T47D (cell line): Measurements from ENCODE around the gene ADAMTS17.
"Not testable (repeated sequence)": the region's sequence is repeated elsewhere in the genome, so short reads cannot be mapped to it uniquely, and the experiment has no call there.

Experiments used
- DNase-seq, 2 experiments: peaks; one replicate each; pipeline versions ENCODE4 v3.0.0 to v3.0.0-alpha.2; 2011 to 2012; ENCODE audit warnings: low read depth in 1 of 2, low spot score in 1 of 2
- JUND ChIP-seq: IDR thresholded peaks from 2 replicates; pipeline ENCODE4 v1.6.1; 2012; ENCODE audit warnings: low read depth
- in situ Hi-C: cut with HindIII; loops from 2 replicates; pipeline ENCODE4 v1.10.0; 2016; ENCODE audit warnings: low sequenced_read_pairs, low pct_unique_long_range_greater_than_20kb

The ADAMTS17 gene

GRCh38 chr15:100093211-100094126, 248.3 kb downstream of the ADAMTS17 start:
- in situ Hi-C loops, result no loop called here
- no peak for DNase-seq
- no peak for TF ChIP-seq JUND

DNA sequence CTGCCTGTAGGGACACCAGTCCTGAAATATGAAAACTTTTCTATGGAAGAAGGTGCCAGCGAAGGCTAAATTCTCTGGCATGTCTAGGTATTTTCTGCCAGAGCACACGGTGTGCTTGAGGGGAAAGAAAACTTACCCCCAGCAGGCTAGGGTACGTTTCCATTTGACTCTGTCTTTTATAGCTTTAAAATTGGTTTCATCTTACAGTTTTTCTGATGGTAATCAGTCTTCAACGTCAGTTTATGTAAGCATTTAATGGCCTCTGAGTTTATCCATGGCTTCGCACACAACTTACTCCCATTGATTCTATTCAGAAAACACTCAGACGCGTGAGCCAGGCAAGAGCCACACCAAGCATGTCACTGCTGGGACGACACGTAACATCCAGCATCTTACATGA, 249.7 kb downstream of the ADAMTS17 start:
- no peak for DNase-seq
- no peak for TF ChIP-seq JUND
- in situ Hi-C loops, result no loop called here

GRCh38 chr15:100090411-100090810, 251.4 kb downstream of the ADAMTS17 start:
- in situ Hi-C loops, result no loop called here
- DNase-seq, result no peak
- no peak for TF ChIP-seq JUND

GRCh38 chr15:100084042-100084821, 257.5 kb downstream of the ADAMTS17 start:
- DNase-seq, in situ Hi-C loops: not testable (repeated sequence)

GRCh38 chr15:100083572-100083971, 258.2 kb downstream of the ADAMTS17 start:
- no peak for TF ChIP-seq JUND
- in situ Hi-C loops, result no loop called here
- DNase-seq, result no peak

GRCh38 chr15:100082761-100083402, 258.9 kb downstream of the ADAMTS17 start:
- in situ Hi-C loops, result no loop called here
- DNase-seq, result no peak

GRCh38 chr15:100081454-100081853, 260.3 kb downstream of the ADAMTS17 start:
- in situ Hi-C loops, result no loop called here
- no peak for DNase-seq
- no peak for TF ChIP-seq JUND

More at GRCh38 chr15:100082761-100083402, 258.9 kb downstream of the ADAMTS17 start:
- TF ChIP-seq JUND, result no peak

- in situ Hi-C loops, result no loop called here
- no peak for TF ChIP-seq JUND
- DNase-seq, result no peak
Measured at GRCh38 chr15:100078511-100079220, 263.1 kb downstream of the ADAMTS17 start.

- in situ Hi-C loops, result no loop called here
- TF ChIP-seq JUND, result no peak
- DNase-seq, result no peak
Measured at GRCh38 chr15:100075229-100075628, 266.5 kb downstream of the ADAMTS17 start.

GRCh38 chr15:100073982-100074381, 267.8 kb downstream of the ADAMTS17 start:
- no peak for TF ChIP-seq JUND
- in situ Hi-C loops, result no loop called here
- no peak for DNase-seq

DNA sequence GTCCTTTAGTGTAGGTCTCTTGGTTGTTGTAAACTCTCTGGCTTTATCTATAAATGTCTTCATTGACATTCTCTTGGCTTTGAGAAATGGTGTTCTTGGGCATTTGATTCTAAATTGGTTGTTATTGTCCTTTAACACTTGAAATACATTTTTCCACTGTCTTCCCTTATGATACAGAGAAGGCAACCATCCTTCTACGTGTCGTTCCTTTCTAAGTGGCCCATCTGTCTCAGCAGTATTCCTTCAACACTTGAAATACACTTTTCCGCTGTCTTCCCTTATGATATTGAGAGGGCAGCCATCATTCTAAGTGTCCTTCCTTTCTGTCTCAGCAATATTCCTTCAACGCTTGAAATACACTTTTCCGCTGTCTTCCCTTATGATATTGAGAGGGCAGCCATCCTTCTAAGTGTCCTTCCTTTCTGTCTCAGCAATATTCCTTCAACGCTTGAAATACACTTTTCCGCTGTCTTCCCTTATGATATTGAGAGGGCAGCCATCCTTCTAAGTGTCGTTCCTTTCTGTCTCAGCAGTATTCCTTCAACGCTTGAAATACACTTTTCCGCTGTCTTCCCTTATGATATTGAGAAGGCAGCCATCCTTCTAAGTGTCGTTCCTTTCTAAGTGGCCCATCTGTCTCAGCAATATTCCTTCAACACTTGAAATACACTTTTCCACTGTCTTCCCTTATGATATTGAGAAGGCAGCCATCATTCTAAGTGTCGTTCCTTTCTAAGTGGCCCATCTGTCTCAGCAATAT, 275.1 kb downstream of the ADAMTS17 start:
- in situ Hi-C loops, DNase-seq: not testable (repeated sequence)
